Parathyroid adenoma (tissue), 2 donors: ENCODE results near the gene NPC1L1.

Experiments used
- H2AFZ ChIP-seq: fragments of 300-600 bp; sonication (generic); one replicate; pipeline ENCODE4 v1.7.0; 2017; ENCODE audit warnings: antibody characterized with exemption, mild to moderate bottlenecking
- H3K27ac ChIP-seq: fragments of 300-600 bp; sonication (generic); one replicate; pipeline ENCODE4 v1.7.0; 2017
- H3K27me3 ChIP-seq: fragments of 300-600 bp; sonication (generic); one replicate; pipeline ENCODE4 v1.7.0; 2017; ENCODE audit warnings: low read length; ENCODE audit not compliant: control insufficient read depth, insufficient read depth
- H3K36me3 ChIP-seq: fragments of 300-600 bp; sonication (generic); one replicate; pipeline ENCODE4 v1.7.0; 2017; ENCODE audit warnings: low read length; ENCODE audit not compliant: control insufficient read depth, insufficient read depth
- H3K4me1 ChIP-seq: fragments of 300-600 bp; sonication (generic); one replicate; pipeline ENCODE4 v1.7.0; 2017; ENCODE audit warnings: control low read depth
- H3K4me2 ChIP-seq: fragments of 300-600 bp; sonication (generic); one replicate; pipeline ENCODE4 v1.7.0; 2017; ENCODE audit warnings: low read length
- H3K4me3 ChIP-seq: fragments of 300-600 bp; sonication (generic); one replicate; pipeline ENCODE4 v1.7.0; 2017; ENCODE audit warnings: low read depth, low read length
- H3K79me2 ChIP-seq: fragments of 300-600 bp; sonication (generic); one replicate; pipeline ENCODE4 v1.7.0; 2017; ENCODE audit warnings: control low read depth
- H3K9ac ChIP-seq: fragments of 300-600 bp; sonication (generic); one replicate; pipeline ENCODE4 v1.7.0; 2017; ENCODE audit warnings: mild to moderate bottlenecking
- H3K9me3 ChIP-seq: fragments of 300-600 bp; sonication (generic); one replicate; pipeline ENCODE4 v1.7.0; 2017; ENCODE audit warnings: low read length; ENCODE audit not compliant: control insufficient read depth
- CTCF ChIP-seq: fragments of 300-600 bp; sonication (generic); IDR thresholded peaks from one replicate; pipeline ENCODE4 v1.7.0; 2017; ENCODE audit warnings: antibody characterized with exemption, mild to moderate bottlenecking
- donor health status: primary hyperparathyroidism.

Gene NPC1L1

GRCh38 chr7:44533301-44534055 is 7.7 kb downstream of the NPC1L1 start:
- no peaks in the 10 kb centered on the region for H3K4me1 ChIP-seq
- H3K27me3 ChIP-seq: no peaks in the 10 kb centered on the region
- H3K4me3 ChIP-seq: no peak overlapping the region
- H3K36me3 ChIP-seq: no peaks in the 10 kb centered on the region
- no peaks in the 10 kb centered on the region for H3K79me2 ChIP-seq
- TF ChIP-seq CTCF: no peak
- H3K9ac ChIP-seq: no peak overlapping the region
- no peak overlapping the region for H3K27ac ChIP-seq
- H2AFZ ChIP-seq: no peak overlapping the region
- no peak overlapping the region for H3K4me2 ChIP-seq
- no peaks in the 10 kb centered on the region for H3K9me3 ChIP-seq

GRCh38 chr7:44531421-44532380 is 9.4 kb downstream of the NPC1L1 start:
- Histone ChIP-seq H3K9ac (no peak overlapping the region), H3K4me3 (no peak overlapping the region), H3K4me2 (no peak overlapping the region), H3K36me3 (no peaks in the 10 kb centered on the region), H3K9me3 (no peaks in the 10 kb centered on the region), H3K4me1 (no peaks in the 10 kb centered on the region), H3K27me3 (no peaks in the 10 kb centered on the region), H3K79me2 (no peaks in the 10 kb centered on the region), H2AFZ (no peak overlapping the region), H3K27ac (no peak overlapping the region)
- TF ChIP-seq CTCF: no peak

- Histone ChIP-seq H3K4me3 (no peak overlapping the region), H3K79me2 (no peaks in the 10 kb centered on the region), H3K4me2 (no peak overlapping the region), H3K9ac (no peak overlapping the region), H3K4me1 (no peaks in the 10 kb centered on the region), H3K27me3 (no peaks in the 10 kb centered on the region), H3K36me3 (no peaks in the 10 kb centered on the region), H3K9me3 (no peaks in the 10 kb centered on the region), H3K27ac (no peak overlapping the region), H2AFZ (no peak overlapping the region)
- TF ChIP-seq CTCF: no peak
These were observed 10.1 kb downstream of the NPC1L1 start for GRCh38 chr7:44530990-44531389.

GRCh38 chr7:44524811-44525388 is 16.2 kb downstream of the NPC1L1 start:
- no peak for TF ChIP-seq CTCF
- no peaks in the 10 kb centered on the region for H3K36me3 ChIP-seq
- H3K4me2 ChIP-seq: no peak overlapping the region
- no peaks in the 10 kb centered on the region for H3K4me1 ChIP-seq
- H3K27ac ChIP-seq: no peak overlapping the region
- H3K4me3 ChIP-seq: no peak overlapping the region
- H3K9me3 ChIP-seq: no peaks in the 10 kb centered on the region
- H3K27me3 ChIP-seq: no peaks in the 10 kb centered on the region
- H2AFZ ChIP-seq: no peak overlapping the region
- no peak overlapping the region for H3K9ac ChIP-seq
- no peaks in the 10 kb centered on the region for H3K79me2 ChIP-seq
